ENCODE measurements around the gene AMZ1.
"Not testable (repeated sequence)": the region's sequence is repeated elsewhere in the genome, so short reads cannot be mapped to it uniquely, and the experiment has no call there.

The AMZ1 gene

DNA sequence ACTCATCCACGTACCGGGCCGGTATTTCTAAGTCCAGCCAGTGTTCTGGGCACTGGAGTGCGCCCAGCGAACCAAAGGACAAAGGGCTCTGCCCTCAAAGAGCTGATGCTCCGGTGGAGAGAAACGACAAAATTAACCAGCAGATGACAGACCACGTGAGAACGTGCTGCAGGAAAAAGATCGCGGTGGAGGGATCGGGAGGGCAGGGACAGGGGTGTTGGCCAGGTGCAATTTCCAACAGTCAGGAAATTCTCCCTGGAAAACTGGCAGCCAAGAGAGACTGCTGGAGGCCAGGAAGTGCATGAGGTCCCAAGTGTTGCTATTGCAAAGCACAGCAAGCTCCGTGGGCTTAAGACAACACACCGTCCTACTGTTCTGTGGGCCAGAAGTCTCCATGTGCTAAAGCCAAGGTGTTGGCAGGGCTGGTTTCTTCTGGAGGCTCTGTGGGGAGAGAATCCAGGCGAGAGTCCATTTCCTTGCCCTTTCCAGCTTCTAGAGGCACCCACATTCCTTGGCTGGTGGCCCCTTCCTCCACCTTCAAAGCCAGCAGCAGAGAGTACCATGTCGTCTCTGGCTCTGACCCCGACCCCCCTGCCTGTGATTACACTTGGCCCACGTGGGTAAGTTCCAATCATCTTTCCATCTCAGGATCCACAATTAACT, 21.3 kb upstream of the AMZ1 start:
- no peak for DNase-seq (ENCODE audit: low read depth in 2 of 2, low spot score in 1 of 2)

DNA sequence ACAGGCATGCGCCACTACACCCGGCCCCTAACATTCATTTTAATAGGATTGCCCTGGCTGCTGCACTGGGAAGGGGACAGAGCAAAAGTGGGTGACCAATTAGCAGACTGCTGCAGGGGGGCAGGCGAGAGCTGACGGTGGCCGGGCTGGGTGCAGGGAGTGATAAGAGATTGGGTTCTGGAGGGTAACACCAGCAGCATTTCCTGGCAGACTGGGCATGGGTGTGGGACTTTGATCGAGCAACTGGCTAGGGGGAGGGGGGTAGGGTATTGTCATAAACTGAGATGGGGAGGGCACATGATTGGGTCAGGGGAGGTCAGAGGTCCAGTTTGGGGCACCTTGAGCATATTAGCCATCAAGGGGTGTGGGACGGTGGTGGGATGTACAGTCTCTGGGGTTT, 20.2 kb upstream of the AMZ1 start:
- no peak for DNase-seq (ENCODE audit: low read depth in 2 of 2, low spot score in 1 of 2)

DNA sequence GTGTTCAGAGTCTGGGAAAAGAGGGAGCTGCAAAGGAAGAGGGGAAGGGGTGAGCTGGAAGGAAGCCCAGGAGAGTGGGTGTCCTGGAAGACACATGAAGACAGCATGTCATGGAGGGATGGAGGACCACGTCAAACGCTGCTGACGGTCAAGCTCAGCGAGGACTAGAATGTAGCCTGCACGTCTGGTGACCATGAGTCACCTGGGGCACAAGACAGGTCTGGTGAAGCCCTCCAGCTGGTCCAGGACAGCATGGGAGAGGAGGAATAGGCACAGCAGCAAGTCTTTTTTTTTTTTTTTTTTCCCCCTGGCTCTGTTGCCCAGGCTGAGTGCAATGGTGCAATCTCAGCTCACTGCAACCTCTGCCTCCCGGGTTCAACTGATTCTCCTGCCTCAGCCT, 19.6 kb upstream of the AMZ1 start:
- DNase-seq (ENCODE audit: low read depth in 2 of 2, low spot score in 1 of 2): no peak

DNA sequence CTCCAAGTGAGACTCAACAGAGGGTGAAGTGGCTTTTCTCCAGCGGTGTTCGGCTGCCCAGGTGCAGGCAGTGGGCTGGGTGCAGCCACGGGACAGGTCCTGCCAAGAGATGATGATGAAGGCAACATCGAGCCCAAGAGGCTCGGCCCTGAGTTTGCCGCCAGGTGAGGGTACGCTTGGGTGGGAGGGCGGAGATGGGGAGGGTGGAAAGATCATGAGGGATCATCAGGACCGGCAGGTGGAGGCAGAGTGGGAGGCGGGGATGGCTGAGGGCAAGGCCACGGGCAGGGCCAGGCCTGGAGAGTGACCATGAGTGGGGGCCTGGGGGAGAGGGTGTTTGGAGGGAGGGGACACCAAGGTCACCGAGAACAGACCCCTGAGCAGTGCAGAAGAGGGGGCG, 17.8 kb upstream of the AMZ1 start:
- DNase-seq (ENCODE audit: low read depth in 2 of 2, low spot score in 1 of 2): no peak

DNA sequence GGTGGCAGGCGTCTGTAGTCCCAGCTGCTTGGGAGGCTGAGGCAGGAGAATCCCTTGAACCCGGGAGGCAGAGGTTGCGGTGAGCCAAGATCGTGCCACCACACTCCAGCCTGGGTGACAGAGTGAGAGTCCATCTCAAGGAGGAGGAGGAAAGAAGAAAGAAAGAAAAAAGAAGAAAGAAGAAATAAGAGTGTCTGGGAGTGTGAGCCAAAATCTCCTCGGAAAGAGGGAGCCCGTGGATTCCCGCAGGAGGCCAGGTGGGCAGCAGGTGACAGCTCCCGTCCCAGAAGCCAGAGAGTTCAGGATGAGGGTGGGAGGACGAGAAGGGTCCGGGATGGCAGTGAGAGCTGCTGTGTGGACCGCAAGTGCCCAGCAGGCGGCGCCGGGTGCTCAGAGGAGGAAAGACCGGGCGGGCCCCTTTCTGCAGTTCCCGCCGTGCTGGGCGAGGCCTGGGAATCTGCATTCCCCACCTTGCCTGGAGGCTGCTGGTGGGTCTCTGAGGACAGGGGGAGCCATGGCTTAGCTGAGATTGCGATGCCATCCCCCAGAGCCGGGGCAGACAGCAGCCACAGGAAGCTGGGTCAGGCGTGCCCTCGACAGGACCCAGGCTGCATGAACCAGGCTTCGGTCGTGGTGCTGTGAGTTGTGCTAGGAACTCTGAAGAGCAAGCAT, 17.1 kb upstream of the AMZ1 start:
- peak; percentile 40 to 43 for DNase-seq (ENCODE audit: low read depth in 2 of 2, low spot score in 1 of 2)

- not testable (repeated sequence) for DNase-seq (ENCODE audit: low read depth in 2 of 2, low spot score in 1 of 2)
Observed at GRCh38 chr7:2673214-2673613, 14.8 kb upstream of the AMZ1 start.

GRCh38 chr7:2673934-2674333, 14.1 kb upstream of the AMZ1 start:
- DNase-seq (ENCODE audit: low read depth in 2 of 2, low spot score in 1 of 2): no peak

- DNase-seq (ENCODE audit: low read depth in 2 of 2, low spot score in 1 of 2): no peak
Observed at GRCh38 chr7:2675256-2675764, 12.7 kb upstream of the AMZ1 start.

DNA sequence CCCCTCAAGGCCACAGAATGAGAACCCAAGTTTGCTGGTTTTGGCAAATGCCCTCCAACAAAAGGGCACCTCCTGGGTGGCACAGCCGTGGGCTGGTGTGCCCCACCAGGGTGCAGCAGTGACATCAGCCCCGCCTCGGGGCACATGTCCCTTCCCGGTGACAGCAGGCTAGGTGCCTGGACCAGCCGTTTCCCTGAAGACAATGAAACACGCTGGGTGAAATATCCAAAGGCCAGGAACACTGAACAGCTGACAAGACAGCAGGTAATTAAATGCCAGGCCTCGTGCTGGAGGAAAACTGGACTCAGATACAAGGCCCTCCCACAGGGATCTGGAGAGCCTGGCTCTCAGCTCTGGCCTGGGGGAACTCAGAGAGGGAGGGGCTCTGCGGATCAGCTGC, 11.4 kb upstream of the AMZ1 start:
- DNase-seq (ENCODE audit: low read depth in 2 of 2, low spot score in 1 of 2): not testable (repeated sequence)

GRCh38 chr7:2678454-2678853, 9.5 kb upstream of the AMZ1 start:
- not testable (repeated sequence) for DNase-seq (ENCODE audit: low read depth in 2 of 2, low spot score in 1 of 2)

GRCh38 chr7:2679135-2680127, 8.6 kb upstream of the AMZ1 start:
- not testable (repeated sequence) for DNase-seq (ENCODE audit: low read depth in 2 of 2, low spot score in 1 of 2)

GRCh38 chr7:2680256-2680655, 7.7 kb upstream of the AMZ1 start:
- no peak for DNase-seq (ENCODE audit: low read depth in 2 of 2, low spot score in 1 of 2)

GRCh38 chr7:2680792-2681490, 7.1 kb upstream of the AMZ1 start:
- DNase-seq (ENCODE audit: low read depth in 2 of 2, low spot score in 1 of 2): peak in 1 of 2 donors; percentile 27

- DNase-seq (ENCODE audit: low read depth in 2 of 2, low spot score in 1 of 2): no peak
Observed at GRCh38 chr7:2681929-2682799, 5.8 kb upstream of the AMZ1 start.

GRCh38 chr7:2684501-2684900, 3.5 kb upstream of the AMZ1 start:
- no peak for DNase-seq (ENCODE audit: low read depth in 2 of 2, low spot score in 1 of 2)

GRCh38 chr7:2686101-2686500, 1.9 kb upstream of the AMZ1 start:
- no peak for DNase-seq (ENCODE audit: low read depth in 2 of 2, low spot score in 1 of 2)

GRCh38 chr7:2687338-2687869, 598 bp upstream of the AMZ1 start:
- DNase-seq (ENCODE audit: low read depth in 2 of 2, low spot score in 1 of 2): no peak

- DNase-seq (ENCODE audit: low read depth in 2 of 2, low spot score in 1 of 2): no peak
Observed at GRCh38 chr7:2688409-2689342, 674 bp downstream of the AMZ1 start.
